ENCODE data around the gene MID1.

DNA sequence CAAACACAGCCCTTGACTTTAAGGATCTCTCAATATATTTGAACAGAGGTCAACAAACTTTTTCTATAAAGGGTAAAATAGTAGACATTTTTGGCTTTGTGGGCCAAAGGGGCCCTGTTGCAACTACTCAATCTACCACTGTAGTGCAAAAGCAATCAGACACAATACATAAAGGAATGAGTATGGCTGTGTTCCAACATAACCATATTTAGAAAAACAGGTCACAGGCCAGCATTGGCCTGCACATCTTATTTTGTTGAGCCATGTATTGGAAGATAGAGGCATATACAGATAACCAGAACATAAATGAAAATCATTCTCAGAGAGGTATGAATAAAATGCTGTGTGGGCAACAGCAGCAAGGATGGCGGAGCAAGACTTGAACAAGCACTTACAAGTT lies 49.8 kb downstream of the MID1 start:
- TF ChIP-seq CTCF (IDR thresholded peaks at IDR 0.05) (no peak), POLR2A (IDR thresholded peaks at IDR 0.05) (no peak), EP300 (IDR thresholded peaks at IDR 0.05) (no peak)

Data from tibial nerve (tissue), 4 donors.